ENCODE data around the gene IRF2.

DNA sequence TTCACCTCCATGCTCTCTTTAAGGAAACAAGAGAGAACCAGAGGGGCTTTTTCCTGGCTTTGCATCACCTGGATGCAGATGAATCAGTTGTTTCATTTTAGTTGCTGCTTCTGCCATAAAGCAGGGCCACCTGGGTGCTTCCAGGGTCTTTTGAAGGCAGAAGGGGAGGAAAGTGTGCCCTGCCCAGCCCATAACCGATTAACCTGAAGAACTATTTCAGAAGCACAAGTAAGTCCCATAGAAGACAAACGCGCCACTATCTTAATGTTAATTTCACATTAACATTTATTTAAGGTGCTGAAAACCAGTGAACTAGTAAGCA lies 32.1 kb downstream of the IRF2 start:
- TF ChIP-seq, protein P1, sequence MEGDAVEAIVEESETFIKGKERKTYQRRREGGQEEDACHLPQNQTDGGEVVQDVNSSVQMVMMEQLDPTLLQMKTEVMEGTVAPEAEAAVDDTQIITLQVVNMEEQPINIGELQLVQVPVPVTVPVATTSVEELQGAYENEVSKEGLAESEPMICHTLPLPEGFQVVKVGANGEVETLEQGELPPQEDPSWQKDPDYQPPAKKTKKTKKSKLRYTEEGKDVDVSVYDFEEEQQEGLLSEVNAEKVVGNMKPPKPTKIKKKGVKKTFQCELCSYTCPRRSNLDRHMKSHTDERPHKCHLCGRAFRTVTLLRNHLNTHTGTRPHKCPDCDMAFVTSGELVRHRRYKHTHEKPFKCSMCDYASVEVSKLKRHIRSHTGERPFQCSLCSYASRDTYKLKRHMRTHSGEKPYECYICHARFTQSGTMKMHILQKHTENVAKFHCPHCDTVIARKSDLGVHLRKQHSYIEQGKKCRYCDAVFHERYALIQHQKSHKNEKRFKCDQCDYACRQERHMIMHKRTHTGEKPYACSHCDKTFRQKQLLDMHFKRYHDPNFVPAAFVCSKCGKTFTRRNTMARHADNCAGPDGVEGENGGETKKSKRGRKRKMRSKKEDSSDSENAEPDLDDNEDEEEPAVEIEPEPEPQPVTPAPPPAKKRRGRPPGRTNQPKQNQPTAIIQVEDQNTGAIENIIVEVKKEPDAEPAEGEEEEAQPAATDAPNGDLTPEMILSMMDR (IDR thresholded peaks at IDR 0.05; ENCODE audit: borderline replicate concordance, extremely low read depth, low read length, poor library complexity, severe bottlenecking): no peak
- TF ChIP-seq EZH2 (IDR thresholded peaks at IDR 0.05; ENCODE audit: borderline replicate concordance, low read depth, low read length, severe bottlenecking): no peak

All from DND-41 (cell line).